GM10266 (cell line): Measurements from ENCODE around the gene NR1I3.

Experiments
- DNase-seq: peaks from one replicate; pipeline ENCODE4 v3.0.0; 2012; ENCODE audit errors: extremely low spot score
- TF ChIP-seq, protein P1 (sequence below): IDR thresholded peaks from 2 replicates; pipeline ENCODE4 v1.5.1; 2012; ENCODE audit warnings: mild to moderate bottlenecking, low read depth; ENCODE audit not compliant: control insufficient read depth, insufficient read depth; ENCODE audit errors: missing control alignments

The NR1I3 gene

DNA sequence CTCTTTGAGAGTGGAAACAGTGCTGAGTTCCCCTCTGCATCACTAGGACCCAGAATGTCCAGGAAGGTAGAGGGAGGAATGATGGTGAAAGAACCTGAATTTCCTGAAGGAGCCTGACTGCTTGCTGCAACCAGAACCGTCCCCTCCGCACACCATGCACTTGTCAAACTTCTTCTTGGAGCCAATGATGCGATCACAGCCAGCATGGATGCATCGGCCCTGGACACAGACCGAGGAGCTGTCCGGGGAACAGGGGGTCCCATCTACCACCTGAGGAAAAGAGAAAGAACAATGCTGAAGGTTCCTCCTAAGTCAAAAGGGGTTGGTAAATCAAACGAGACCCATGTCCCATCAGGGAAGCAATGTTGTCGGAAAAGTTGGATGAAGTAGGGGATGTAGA, 46.0 kb downstream of the NR1I3 start:
- DNase-seq = no peak
- TF ChIP-seq, protein P1, sequence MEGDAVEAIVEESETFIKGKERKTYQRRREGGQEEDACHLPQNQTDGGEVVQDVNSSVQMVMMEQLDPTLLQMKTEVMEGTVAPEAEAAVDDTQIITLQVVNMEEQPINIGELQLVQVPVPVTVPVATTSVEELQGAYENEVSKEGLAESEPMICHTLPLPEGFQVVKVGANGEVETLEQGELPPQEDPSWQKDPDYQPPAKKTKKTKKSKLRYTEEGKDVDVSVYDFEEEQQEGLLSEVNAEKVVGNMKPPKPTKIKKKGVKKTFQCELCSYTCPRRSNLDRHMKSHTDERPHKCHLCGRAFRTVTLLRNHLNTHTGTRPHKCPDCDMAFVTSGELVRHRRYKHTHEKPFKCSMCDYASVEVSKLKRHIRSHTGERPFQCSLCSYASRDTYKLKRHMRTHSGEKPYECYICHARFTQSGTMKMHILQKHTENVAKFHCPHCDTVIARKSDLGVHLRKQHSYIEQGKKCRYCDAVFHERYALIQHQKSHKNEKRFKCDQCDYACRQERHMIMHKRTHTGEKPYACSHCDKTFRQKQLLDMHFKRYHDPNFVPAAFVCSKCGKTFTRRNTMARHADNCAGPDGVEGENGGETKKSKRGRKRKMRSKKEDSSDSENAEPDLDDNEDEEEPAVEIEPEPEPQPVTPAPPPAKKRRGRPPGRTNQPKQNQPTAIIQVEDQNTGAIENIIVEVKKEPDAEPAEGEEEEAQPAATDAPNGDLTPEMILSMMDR = no peak

DNA sequence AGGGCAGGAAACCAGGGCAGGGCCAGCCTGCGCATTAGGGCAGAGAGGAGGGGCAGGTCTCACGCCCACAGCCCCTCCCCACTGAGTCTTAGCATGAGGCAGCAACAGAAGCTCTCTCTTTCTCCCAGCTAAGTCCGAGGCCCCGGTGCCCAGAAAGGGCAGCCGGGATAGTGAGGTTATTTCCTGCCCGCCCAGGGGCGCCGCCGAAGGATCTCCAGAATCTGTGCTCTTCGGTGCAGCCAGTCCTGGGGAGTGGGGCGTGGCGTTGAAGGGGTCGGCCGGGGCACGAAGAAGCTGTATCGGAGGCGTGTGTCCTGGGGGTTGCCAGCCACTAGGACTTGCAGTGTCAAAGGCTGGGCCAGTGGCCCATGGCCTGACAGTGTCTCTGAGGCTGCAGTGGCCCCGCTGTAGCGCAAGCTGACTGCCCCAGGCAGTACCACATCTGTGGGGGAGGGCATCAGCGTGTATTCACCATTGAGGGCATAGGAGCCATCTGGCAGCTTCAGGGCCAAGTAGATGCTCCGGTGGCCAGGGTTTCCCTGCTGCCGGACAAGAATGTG, 47.0 kb downstream of the NR1I3 start:
- TF ChIP-seq, protein P1 = no peak
- no peak for DNase-seq

DNA sequence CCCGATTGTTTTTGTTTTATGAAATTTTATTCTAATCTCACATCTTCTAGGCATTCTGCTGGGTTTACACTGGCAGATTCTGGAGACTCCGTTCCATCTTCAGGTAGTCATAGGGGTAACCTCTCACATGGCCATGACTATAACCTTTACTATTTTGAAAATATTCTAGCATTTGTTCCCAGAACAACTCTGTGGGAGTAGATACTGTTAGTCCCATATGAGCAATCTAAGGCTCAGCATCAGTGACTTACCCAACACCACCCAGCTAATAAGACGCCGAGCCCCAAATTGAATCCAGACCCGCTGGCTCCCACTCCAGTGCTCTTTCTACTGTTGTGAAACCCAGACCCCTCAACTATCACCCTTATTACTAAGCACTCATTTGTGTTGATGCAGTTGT, 49.0 kb downstream of the NR1I3 start:
- TF ChIP-seq, protein P1 = no peak
- DNase-seq = no peak

DNA sequence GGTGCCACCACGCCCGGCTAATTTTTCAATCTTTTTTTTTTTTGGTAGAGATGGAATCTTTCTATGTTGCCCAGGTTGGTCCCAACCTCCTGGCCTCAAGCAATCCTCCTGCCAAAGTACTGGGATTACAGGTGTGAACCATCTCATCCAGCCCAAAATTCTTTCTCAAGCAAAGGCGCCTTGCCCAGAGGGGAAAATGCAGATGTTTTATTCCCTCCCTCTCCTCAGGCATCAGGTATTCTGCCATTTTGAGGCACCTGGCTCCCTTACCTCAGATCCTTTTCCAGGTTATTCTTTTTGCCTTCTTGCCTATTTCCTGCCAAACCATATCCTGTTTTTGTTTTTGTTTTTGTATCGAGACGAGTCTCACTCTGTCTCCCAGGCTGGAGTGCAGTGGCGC, 49.6 kb downstream of the NR1I3 start:
- no peak for DNase-seq
- TF ChIP-seq, protein P1 = no peak

DNA sequence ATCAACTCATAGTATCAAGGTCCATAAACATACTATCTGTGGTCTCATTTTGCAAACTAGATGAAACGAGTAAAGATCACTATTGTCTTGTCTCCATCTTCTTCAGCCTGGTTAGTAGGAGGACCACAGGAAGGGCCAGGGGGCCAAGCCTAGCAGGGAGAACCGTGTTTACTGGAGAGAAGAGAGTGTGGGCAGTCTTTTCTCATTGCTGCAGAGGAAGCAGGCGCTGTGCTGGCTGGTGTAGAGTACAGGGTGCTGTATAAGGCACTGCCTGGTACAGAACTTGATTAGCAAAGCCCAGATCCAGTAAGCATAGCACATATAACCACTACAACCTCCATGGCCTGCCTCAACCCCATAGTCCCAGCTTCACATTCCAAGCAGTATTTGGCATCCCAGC, 50.7 kb downstream of the NR1I3 start:
- no peak for DNase-seq
- TF ChIP-seq, protein P1 = no peak

DNA sequence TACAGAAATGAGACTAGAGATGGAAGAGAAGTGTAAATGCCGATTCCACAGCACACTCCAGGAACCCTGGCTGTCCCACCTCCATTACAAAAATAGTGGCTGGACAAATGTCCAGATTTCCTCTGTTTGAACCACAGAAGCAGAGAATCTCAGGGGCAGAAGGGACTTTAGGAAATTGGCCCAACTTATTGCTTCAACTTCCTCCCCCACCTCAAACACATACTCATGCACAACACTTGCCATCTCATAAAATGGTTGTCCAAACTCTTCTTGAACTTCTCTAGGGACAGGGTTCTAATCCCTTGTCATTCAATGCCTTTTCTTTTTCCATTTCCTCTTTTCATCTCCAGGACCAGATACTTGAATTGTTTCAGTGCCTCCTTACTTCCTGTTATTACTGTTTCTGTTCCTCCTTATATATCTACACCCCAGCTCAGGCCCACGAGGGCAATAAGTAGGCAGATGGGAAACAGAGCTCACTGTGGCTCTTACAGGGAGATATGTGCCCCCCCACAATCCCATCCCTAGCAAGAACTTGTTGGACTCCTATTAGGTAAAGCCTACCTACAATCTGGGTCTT, 52.2 kb downstream of the NR1I3 start:
- TF ChIP-seq, protein P1 = no peak
- DNase-seq = no peak

DNA sequence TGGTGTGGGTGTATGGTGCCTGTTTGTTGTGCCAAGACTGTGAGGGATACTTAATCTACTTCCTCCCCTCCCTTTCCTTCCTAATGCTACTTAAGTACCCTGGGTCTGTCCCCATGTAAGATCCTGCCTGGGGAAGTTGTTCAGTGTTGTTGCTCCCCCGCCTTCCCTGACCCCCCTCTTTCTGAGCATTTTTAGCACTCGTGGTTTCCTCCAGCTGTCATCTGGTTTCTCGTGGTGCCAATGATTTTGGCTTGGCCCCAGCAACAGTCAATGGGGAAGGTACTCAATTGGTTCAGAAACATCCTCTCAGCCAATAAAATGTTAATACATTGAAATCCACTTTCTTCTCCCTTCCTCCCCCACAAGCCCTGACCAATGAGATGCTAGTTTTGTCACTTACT, 52.7 kb downstream of the NR1I3 start:
- TF ChIP-seq, protein P1 = no peak
- peak; percentile 90 for DNase-seq
